Kidney epithelial cell (primary cell): ENCODE measurements around the gene KCNK15. TPM values are rescaled to one million over a fixed set of nuclear protein-coding genes. Genes with fewer than 3 reads are reported as not detected.

ENCODE experiments used
- DNase-seq: peaks from one replicate; pipeline ENCODE4 v3.0.0-alpha.2; 2010; ENCODE audit warnings: low read depth
- H3K27me3 ChIP-seq: 2 replicates; pipeline ENCODE4 v1.6.0; 2011; ENCODE audit warnings: low read length; ENCODE audit not compliant: control insufficient read depth, insufficient read depth
- H3K36me3 ChIP-seq: 2 replicates; pipeline ENCODE4 v1.5.1; 2011; ENCODE audit warnings: low read length; ENCODE audit not compliant: control insufficient read depth, insufficient read depth
- H3K4me3 ChIP-seq: 2 replicates; pipeline ENCODE4 v1.5.1; 2011; ENCODE audit warnings: low read depth, mild to moderate bottlenecking, control low read depth, low read length
- total RNA-seq: library from RNA; depleted of rRNA; stranded (reverse); fragments of >200 nt; gene quantifications from 2 replicates; pipeline ENCODE4 v1.2.3, GENCODE V29; 2015
- TF ChIP-seq, protein P1 (sequence below): IDR thresholded peaks from 2 replicates; pipeline ENCODE4 v1.5.1; 2011; ENCODE audit warnings: mild to moderate bottlenecking, moderate library complexity, low read length, control low read depth, inconsistent platforms; ENCODE audit not compliant: insufficient read depth, poor library complexity, severe bottlenecking

Gene KCNK15
- total RNA-seq, 1 donor from 2014 or later, result 2.5 TPM

GRCh38 chr20:44739942-44740341 lies 5.7 kb upstream of the KCNK15 start:
- Histone ChIP-seq H3K27me3 (peaks cover 6% of the 10 kb centered on the region), H3K36me3 (no peaks in the 10 kb centered on the region), H3K4me3 (no peak overlapping the region)
- TF ChIP-seq, protein P1, sequence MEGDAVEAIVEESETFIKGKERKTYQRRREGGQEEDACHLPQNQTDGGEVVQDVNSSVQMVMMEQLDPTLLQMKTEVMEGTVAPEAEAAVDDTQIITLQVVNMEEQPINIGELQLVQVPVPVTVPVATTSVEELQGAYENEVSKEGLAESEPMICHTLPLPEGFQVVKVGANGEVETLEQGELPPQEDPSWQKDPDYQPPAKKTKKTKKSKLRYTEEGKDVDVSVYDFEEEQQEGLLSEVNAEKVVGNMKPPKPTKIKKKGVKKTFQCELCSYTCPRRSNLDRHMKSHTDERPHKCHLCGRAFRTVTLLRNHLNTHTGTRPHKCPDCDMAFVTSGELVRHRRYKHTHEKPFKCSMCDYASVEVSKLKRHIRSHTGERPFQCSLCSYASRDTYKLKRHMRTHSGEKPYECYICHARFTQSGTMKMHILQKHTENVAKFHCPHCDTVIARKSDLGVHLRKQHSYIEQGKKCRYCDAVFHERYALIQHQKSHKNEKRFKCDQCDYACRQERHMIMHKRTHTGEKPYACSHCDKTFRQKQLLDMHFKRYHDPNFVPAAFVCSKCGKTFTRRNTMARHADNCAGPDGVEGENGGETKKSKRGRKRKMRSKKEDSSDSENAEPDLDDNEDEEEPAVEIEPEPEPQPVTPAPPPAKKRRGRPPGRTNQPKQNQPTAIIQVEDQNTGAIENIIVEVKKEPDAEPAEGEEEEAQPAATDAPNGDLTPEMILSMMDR, result no peak
- DNase-seq, result no peak

- no peak overlapping the region for H3K4me3 ChIP-seq
- H3K36me3 ChIP-seq, result no peaks in the 10 kb centered on the region
- DNase-seq, result no peak
- H3K27me3 ChIP-seq, result peaks cover 12% of the 10 kb centered on the region
- TF ChIP-seq, protein P1, result no peak
Measured at GRCh38 chr20:44742304-44743079, 3.2 kb upstream of the KCNK15 start.

GRCh38 chr20:44743080-44743701 lies 2.5 kb upstream of the KCNK15 start:
- Histone ChIP-seq H3K36me3 (no peaks in the 10 kb centered on the region), H3K4me3 (no peak overlapping the region), H3K27me3 (peaks cover 12% of the 10 kb centered on the region)
- TF ChIP-seq, protein P1, result no peak
- no peak for DNase-seq

DNA sequence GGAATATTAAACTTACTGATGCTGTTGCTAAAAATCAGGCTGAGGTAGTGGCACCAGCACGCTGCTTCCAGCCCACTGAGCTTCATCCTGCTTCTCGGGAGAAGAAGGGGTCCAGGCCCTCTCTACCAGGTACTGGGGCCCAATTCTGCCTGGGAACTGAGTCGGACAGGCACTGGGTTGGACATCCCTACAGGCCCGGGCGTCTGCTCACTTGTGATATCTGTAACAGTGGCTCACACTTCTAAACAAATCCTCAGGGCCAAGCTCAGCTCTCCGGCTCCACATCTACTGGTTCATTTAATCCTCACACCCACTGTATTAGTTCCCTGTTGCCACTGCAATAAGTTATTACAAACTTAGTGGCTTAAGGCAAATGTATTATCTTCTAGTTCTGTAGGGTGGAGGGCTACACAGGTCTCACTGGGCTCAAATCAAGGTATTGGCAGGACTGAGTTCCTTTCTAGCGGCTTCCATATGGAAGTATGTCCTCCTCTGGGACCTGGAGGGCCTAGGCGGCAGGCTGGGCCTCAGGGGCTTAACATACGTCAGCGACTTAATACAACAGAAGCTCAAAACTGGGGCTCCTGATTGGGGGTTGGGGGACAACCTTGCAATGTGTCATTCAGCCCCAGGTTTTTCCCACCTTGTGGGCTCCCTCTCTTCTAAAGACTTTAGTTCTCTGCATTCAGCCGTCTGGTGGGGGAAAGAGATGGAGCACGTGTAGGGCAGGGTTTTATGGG lies 1.6 kb upstream of the KCNK15 start:
- DNase-seq, result no peak
- Histone ChIP-seq H3K36me3 (no peaks in the 10 kb centered on the region), H3K27me3 (peaks cover 12% of the 10 kb centered on the region), H3K4me3 (no peak overlapping the region)
- TF ChIP-seq, protein P1, result no peak

GRCh38 chr20:44745122-44745597 lies 505 bp upstream of the KCNK15 start:
- H3K4me3 ChIP-seq, result no peak overlapping the region
- no peak for DNase-seq
- H3K36me3 ChIP-seq, result no peaks in the 10 kb centered on the region
- H3K27me3 ChIP-seq, result peaks cover 20% of the 10 kb centered on the region
- TF ChIP-seq, protein P1, result no peak
